HEK293 (cell line): ENCODE results near the gene UGGT2.
A peak's percentile ranks its signal among the peaks of the same experiment; 100 is the strongest.

Experiments used
- CTCF ChIA-PET: fragments of 350-600 bp; formaldehyde crosslinking; extraction: SDS; loops from one replicate; lab custom pipeline; 2021; ENCODE audit warnings: antibody characterized with exemption; lab: Yijun Ruan, JAX
- POLR2A ChIA-PET: fragments of 300-600 bp; formaldehyde crosslinking; extraction: SDS; loops from one replicate; lab custom pipeline; 2020; ENCODE audit warnings: antibody characterized with exemption, inconsistent platforms; lab: Yijun Ruan, JAX
- H3K27ac ChIP-seq: fragments of 200-500 bp; sonication (Bioruptor generic); 2 replicates; pipeline ENCODE4 v1.5.1; 2014; ENCODE audit warnings: low read depth, low read length, control low read depth, inconsistent platforms; ENCODE audit errors: extremely low read depth
- H3K36me3 ChIP-seq, 2 experiments: fragments of 200-500 bp in 1 of 2; sonication (Bioruptor generic) in 1 of 2; 1 replicate in 1 of 2; 2 replicates in 1 of 2; pipeline ENCODE4 v1.5.1; 2014 to 2017; ENCODE audit warnings: inconsistent platforms in 2 of 2, low read length in 2 of 2; ENCODE audit not compliant: control insufficient read depth in 2 of 2, insufficient read depth in 1 of 2
- H3K4me1 ChIP-seq: fragments of 200-500 bp; sonication (Bioruptor generic); 2 replicates; pipeline ENCODE4 v1.5.1; 2014; ENCODE audit warnings: mild to moderate bottlenecking, low read length, inconsistent platforms; ENCODE audit not compliant: control insufficient read depth, insufficient read depth
- H3K4me3 ChIP-seq: 2 replicates; pipeline ENCODE4 v1.5.1; 2011; ENCODE audit warnings: low read depth, mild to moderate bottlenecking, control low read depth, low read length, moderate library complexity
- H3K9me3 ChIP-seq: fragments of 200-500 bp; sonication (Bioruptor generic); 2 replicates; pipeline ENCODE4 v1.5.1; 2014; ENCODE audit warnings: low read depth, low read length, inconsistent platforms; ENCODE audit not compliant: control insufficient read depth, insufficient read depth
- EGR2 ChIP-seq: fragments of 450-650 bp; formaldehyde crosslinking; IDR thresholded peaks from 2 replicates; pipeline ENCODE4 v1.5.1; 2016; ENCODE audit warnings: low read depth, missing biosample characterization, missing genetic modification characterization
- GLIS2 ChIP-seq: fragments of 450-650 bp; formaldehyde crosslinking; IDR thresholded peaks from 2 replicates; pipeline ENCODE4 v1.5.1; 2016; ENCODE audit warnings: missing biosample characterization, missing genetic modification characterization
- KLF10 ChIP-seq: fragments of 450-650 bp; IDR thresholded peaks from 2 replicates; pipeline ENCODE4 v1.5.1; 2018; ENCODE audit warnings: missing biosample characterization, mild to moderate bottlenecking, missing genetic modification characterization
- OVOL3 ChIP-seq: fragments of 450-650 bp; formaldehyde crosslinking; IDR thresholded peaks from 2 replicates; pipeline ENCODE4 v1.5.1; 2016; ENCODE audit warnings: missing biosample characterization, missing genetic modification characterization
- SCRT1 ChIP-seq: fragments of 450-650 bp; formaldehyde crosslinking; IDR thresholded peaks from 2 replicates; pipeline ENCODE4 v1.5.1; 2016; ENCODE audit warnings: missing biosample characterization, missing genetic modification characterization, borderline replicate concordance
- SCRT2 ChIP-seq: fragments of 450-650 bp; formaldehyde crosslinking; IDR thresholded peaks from 2 replicates; pipeline ENCODE4 v1.5.1; 2016; ENCODE audit warnings: missing biosample characterization, missing genetic modification characterization
- TCF7L2 ChIP-seq: IDR thresholded peaks from 2 replicates; pipeline ENCODE4 v1.6.1; 2011; ENCODE audit warnings: low read depth, mild to moderate bottlenecking, inconsistent platforms, low read length, moderate library complexity, borderline replicate concordance
- ZBTB17 ChIP-seq: fragments of 450-650 bp; formaldehyde crosslinking; IDR thresholded peaks from 2 replicates; pipeline ENCODE4 v1.5.1; 2016; ENCODE audit warnings: missing biosample characterization, missing genetic modification characterization
- ZBTB8A ChIP-seq: fragments of 450-650 bp; formaldehyde crosslinking; IDR thresholded peaks from 2 replicates; pipeline ENCODE4 v1.5.1; 2016; ENCODE audit warnings: missing biosample characterization, missing genetic modification characterization
- ZFHX2 ChIP-seq: fragments of 450-650 bp; formaldehyde crosslinking; conservative IDR thresholded peaks from 2 replicates; pipeline ENCODE4 v1.5.1; 2016; ENCODE audit warnings: missing biosample characterization, missing genetic modification characterization
- ZIC2 ChIP-seq: fragments of 450-650 bp; formaldehyde crosslinking; IDR thresholded peaks from 2 replicates; pipeline ENCODE4 v1.5.1; 2016; ENCODE audit warnings: missing biosample characterization, missing genetic modification characterization
- ZNF16 ChIP-seq: fragments of 450-650 bp; formaldehyde crosslinking; IDR thresholded peaks from 2 replicates; pipeline ENCODE4 v1.5.1; 2016; ENCODE audit warnings: low read depth, missing biosample characterization, missing genetic modification characterization
- ZNF223 ChIP-seq: fragments of 450-650 bp; formaldehyde crosslinking; IDR thresholded peaks from 2 replicates; pipeline ENCODE4 v1.5.1; 2016; ENCODE audit warnings: missing biosample characterization, missing genetic modification characterization
- ZNF248 ChIP-seq: fragments of 450-650 bp; formaldehyde crosslinking; IDR thresholded peaks from 2 replicates; pipeline ENCODE4 v1.5.1; 2017; ENCODE audit warnings: missing biosample characterization, missing genetic modification characterization
- ZNF274 ChIP-seq, 2 experiments: fragments of 200-500 bp in 1 of 2; fragments of 450-650 bp in 1 of 2; sonication (Bioruptor generic) in 1 of 2; formaldehyde crosslinking in 1 of 2; IDR thresholded peaks; 2 replicates each; pipeline versions ENCODE4 v1.5.1 to v1.6.1; 2014 to 2016; ENCODE audit warnings: borderline replicate concordance in 1 of 2, inconsistent platforms in 1 of 2, low read length in 1 of 2, missing biosample characterization in 1 of 2, missing genetic modification characterization in 1 of 2
- ZNF292 ChIP-seq: fragments of 450-650 bp; formaldehyde crosslinking; IDR thresholded peaks from 2 replicates; pipeline ENCODE4 v1.5.1; 2016; ENCODE audit warnings: low read depth, missing biosample characterization, missing genetic modification characterization, borderline replicate concordance
- ZNF501 ChIP-seq: fragments of 450-650 bp; formaldehyde crosslinking; IDR thresholded peaks from 2 replicates; pipeline ENCODE4 v1.5.1; 2016; ENCODE audit warnings: missing biosample characterization, missing genetic modification characterization
- ZNF530 ChIP-seq: fragments of 450-650 bp; formaldehyde crosslinking; IDR thresholded peaks from 2 replicates; pipeline ENCODE4 v1.5.1; 2016; ENCODE audit warnings: low read depth, missing biosample characterization, missing genetic modification characterization
- ZNF747 ChIP-seq: fragments of 450-650 bp; formaldehyde crosslinking; IDR thresholded peaks from 2 replicates; pipeline ENCODE4 v1.5.1; 2016; ENCODE audit warnings: missing biosample characterization, missing genetic modification characterization
- ZNF792 ChIP-seq: fragments of 450-650 bp; formaldehyde crosslinking; IDR thresholded peaks from 2 replicates; pipeline ENCODE4 v1.5.1; 2016; ENCODE audit warnings: missing biosample characterization, missing genetic modification characterization
- ZNF830 ChIP-seq: fragments of 450-650 bp; IDR thresholded peaks from 2 replicates; pipeline ENCODE4 v1.5.0; 2018; ENCODE audit warnings: missing biosample characterization, missing genetic modification characterization, low read depth, mild to moderate bottlenecking, moderate library complexity
- TF ChIP-seq, protein P1 (sequence below): sonication (generic); formaldehyde crosslinking; IDR thresholded peaks from 2 replicates; pipeline ENCODE4 v1.8.1; 2022; ENCODE audit warnings: mild to moderate bottlenecking, moderate library complexity, missing genetic modification reagents
- TF ChIP-seq, protein P2 (sequence below): fragments of 450-650 bp; formaldehyde crosslinking; IDR thresholded peaks from 2 replicates; pipeline ENCODE4 v1.5.1; 2016; ENCODE audit warnings: missing biosample characterization, missing genetic modification characterization, low read depth
- TF ChIP-seq, protein P3 (sequence below): fragments of 450-650 bp; formaldehyde crosslinking; IDR thresholded peaks from 2 replicates; pipeline ENCODE4 v1.5.1; 2016; ENCODE audit warnings: missing biosample characterization, missing genetic modification characterization
- TF ChIP-seq, protein P4 (sequence below): fragments of 450-650 bp; formaldehyde crosslinking; IDR thresholded peaks from 2 replicates; pipeline ENCODE4 v1.5.1; 2016; ENCODE audit warnings: missing biosample characterization, missing genetic modification characterization
- TF ChIP-seq, protein P5 (sequence below): fragments of 450-650 bp; formaldehyde crosslinking; IDR thresholded peaks from 2 replicates; pipeline ENCODE4 v1.5.1; 2016; ENCODE audit warnings: missing biosample characterization, missing genetic modification characterization

The UGGT2 gene

DNA sequence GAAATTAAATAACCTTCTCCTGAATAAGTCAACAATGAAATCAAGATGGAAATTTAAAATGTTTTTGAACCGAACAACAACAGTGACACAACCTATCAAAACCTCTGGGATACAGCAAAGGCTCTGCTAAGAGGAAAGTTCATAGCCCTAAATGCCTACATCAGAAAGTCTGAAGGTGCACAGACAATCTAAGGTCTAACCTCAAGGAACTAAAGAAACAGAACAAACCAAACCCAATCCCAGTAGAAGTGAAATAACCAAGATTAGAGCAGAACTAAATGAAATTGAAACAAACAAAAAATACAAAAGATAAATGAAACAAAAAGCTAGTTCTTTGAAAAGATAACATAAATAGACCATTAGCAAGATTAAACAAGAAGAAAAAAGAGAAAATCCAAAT lies 9.0 kb downstream of the UGGT2 start:
- ChIA-PET CTCF (interaction anchor here (0.6 kb wide), 1 partner anchor 640 kb away, joined by 3 read pairs; no protein-coding TSS in a partner anchor), POLR2A (interaction anchor here (1.4 kb wide), 1 partner anchor 9 kb away, joined by 3 read pairs; the partner anchor contains the start of gene UGGT2)
- H3K36me3 ChIP-seq = no peaks in the 10 kb centered on the region
- no peaks in the 10 kb centered on the region for H3K9me3 ChIP-seq
- H3K27ac ChIP-seq = no peak overlapping the region
- TF ChIP-seq ZNF792 = no peak
- TF ChIP-seq, protein P1, sequence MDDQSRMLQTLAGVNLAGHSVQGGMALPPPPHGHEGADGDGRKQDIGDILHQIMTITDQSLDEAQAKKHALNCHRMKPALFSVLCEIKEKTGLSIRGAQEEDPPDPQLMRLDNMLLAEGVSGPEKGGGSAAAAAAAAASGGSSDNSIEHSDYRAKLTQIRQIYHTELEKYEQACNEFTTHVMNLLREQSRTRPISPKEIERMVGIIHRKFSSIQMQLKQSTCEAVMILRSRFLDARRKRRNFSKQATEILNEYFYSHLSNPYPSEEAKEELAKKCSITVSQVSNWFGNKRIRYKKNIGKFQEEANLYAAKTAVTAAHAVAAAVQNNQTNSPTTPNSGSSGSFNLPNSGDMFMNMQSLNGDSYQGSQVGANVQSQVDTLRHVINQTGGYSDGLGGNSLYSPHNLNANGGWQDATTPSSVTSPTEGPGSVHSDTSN (CRISPR knock-in tag) = no peak
- no peaks in the 10 kb centered on the region for H3K4me1 ChIP-seq
- no peak overlapping the region for H3K4me3 ChIP-seq

DNA sequence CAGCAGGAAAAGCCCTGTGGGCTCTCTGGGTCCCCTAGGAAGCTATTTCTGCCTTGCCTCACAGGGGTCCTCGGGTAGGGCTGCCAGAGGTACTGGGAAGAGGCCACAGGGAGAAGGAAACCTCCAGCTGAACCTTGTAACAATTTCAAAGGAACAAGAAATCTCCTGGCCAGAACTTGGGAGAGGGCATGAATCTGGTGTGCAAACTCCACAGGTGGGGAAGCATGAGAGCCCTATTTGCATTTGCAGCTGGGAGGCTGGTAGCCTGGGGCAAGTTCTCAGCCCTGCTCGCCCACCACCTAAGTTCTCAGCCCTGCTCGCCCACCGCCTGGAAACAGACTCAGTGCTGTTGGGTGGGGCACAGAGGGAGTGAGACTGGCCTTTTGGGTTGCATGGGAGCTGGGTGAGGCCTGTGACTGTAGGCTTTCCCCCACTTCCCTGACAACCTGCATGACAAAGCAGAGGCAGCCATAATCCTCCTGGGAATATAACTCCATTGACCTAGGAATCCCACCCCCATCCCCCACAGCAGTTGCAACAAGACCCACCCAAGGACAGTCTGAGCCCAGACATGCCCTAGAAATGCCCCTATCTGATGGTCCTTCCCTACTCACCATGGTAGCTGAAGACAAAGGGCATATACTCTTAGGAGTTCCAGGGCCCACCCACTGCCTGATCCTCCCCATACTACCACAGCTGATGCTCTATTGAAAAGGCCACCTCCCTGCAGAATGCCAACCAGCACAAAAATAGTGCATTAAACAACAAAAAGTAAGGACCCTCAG lies 11.7 kb downstream of the UGGT2 start:
- H3K27ac ChIP-seq = no peak overlapping the region
- ChIA-PET POLR2A (interaction anchor here (1.3 kb wide), 1 partner anchor 11 kb away, joined by 6 read pairs; the partner anchor contains the start of gene UGGT2), CTCF (interaction anchor here (0.6 kb wide), 1 partner anchor 13 kb away, joined by 3 read pairs; no protein-coding TSS in a partner anchor)

DNA sequence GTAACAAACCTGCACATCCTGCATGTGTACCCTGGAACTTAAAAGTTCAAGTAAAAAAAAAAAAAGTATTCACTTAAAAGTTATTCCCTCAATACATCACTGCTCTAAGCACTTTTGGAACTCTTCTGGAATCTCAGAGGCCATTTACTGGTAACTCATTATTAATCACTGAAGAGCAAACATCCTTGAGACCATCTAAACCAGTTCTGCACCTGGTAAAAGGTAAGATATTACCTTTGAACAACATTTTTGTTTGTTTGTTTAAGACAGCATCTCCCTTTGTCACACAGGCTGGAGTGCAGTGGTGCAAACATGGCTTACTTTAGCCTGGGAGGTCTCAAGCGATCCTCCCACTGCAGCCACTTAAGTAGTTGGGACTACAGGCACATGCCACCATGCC lies 16.7 kb downstream of the UGGT2 start:
- ChIA-PET POLR2A (no interaction called here), CTCF (interaction anchor here (0.7 kb wide), 1 partner anchor 11 kb away, joined by 3 read pairs; no protein-coding TSS in a partner anchor)
- no peaks in the 10 kb centered on the region for H3K36me3 ChIP-seq
- H3K4me3 ChIP-seq = no peak overlapping the region
- no peak overlapping the region for H3K27ac ChIP-seq
- H3K9me3 ChIP-seq = no peaks in the 10 kb centered on the region
- H3K4me1 ChIP-seq = no peaks in the 10 kb centered on the region
- TF ChIP-seq ZNF274 (IDR thresholded peaks at IDR 0.05; ENCODE audit: low read length) = no peak
- no peak for TF ChIP-seq ZNF274 (tag by site-specific recombination; IDR thresholded peaks at IDR 0.05; ENCODE audit: borderline replicate concordance)
- no peak for TF ChIP-seq TCF7L2
- TF ChIP-seq ZNF747 (tag by site-specific recombination) = no peak
- no peak for TF ChIP-seq OVOL3 (tag by site-specific recombination)
- TF ChIP-seq, protein P2, sequence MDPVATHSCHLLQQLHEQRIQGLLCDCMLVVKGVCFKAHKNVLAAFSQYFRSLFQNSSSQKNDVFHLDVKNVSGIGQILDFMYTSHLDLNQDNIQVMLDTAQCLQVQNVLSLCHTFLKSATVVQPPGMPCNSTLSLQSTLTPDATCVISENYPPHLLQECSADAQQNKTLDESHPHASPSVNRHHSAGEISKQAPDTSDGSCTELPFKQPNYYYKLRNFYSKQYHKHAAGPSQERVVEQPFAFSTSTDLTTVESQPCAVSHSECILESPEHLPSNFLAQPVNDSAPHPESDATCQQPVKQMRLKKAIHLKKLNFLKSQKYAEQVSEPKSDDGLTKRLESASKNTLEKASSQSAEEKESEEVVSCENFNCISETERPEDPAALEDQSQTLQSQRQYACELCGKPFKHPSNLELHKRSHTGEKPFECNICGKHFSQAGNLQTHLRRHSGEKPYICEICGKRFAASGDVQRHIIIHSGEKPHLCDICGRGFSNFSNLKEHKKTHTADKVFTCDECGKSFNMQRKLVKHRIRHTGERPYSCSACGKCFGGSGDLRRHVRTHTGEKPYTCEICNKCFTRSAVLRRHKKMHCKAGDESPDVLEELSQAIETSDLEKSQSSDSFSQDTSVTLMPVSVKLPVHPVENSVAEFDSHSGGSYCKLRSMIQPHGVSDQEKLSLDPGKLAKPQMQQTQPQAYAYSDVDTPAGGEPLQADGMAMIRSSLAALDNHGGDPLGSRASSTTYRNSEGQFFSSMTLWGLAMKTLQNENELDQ (tag by site-specific recombination) = no peak
- TF ChIP-seq ZNF501 (tag by site-specific recombination) = no peak
- no peak for TF ChIP-seq ZNF830 (tag by site-specific recombination)
- TF ChIP-seq, protein P3, sequence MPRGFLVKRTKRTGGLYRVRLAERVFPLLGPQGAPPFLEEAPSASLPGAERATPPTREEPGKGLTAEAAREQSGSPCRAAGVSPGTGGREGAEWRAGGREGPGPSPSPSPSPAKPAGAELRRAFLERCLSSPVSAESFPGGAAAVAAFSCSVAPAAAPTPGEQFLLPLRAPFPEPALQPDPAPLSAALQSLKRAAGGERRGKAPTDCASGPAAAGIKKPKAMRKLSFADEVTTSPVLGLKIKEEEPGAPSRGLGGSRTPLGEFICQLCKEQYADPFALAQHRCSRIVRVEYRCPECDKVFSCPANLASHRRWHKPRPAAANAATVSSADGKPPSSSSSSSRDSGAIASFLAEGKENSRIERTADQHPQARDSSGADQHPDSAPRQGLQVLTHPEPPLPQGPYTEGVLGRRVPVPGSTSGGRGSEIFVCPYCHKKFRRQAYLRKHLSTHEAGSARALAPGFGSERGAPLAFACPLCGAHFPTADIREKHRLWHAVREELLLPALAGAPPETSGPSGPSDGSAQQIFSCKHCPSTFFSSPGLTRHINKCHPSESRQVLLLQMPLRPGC (tag by site-specific recombination) = no peak
- no peak for TF ChIP-seq ZNF292 (tag by site-specific recombination)
- TF ChIP-seq ZNF223 (tag by site-specific recombination) = no peak
- no peak for TF ChIP-seq ZNF248 (tag by site-specific recombination)
- no peak for TF ChIP-seq ZNF16
- TF ChIP-seq, protein P4, sequence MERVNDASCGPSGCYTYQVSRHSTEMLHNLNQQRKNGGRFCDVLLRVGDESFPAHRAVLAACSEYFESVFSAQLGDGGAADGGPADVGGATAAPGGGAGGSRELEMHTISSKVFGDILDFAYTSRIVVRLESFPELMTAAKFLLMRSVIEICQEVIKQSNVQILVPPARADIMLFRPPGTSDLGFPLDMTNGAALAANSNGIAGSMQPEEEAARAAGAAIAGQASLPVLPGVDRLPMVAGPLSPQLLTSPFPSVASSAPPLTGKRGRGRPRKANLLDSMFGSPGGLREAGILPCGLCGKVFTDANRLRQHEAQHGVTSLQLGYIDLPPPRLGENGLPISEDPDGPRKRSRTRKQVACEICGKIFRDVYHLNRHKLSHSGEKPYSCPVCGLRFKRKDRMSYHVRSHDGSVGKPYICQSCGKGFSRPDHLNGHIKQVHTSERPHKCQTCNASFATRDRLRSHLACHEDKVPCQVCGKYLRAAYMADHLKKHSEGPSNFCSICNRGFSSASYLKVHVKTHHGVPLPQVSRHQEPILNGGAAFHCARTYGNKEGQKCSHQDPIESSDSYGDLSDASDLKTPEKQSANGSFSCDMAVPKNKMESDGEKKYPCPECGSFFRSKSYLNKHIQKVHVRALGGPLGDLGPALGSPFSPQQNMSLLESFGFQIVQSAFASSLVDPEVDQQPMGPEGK (tag by site-specific recombination) = no peak
- no peak for TF ChIP-seq ZNF530 (tag by site-specific recombination)
- no peak for TF ChIP-seq GLIS2
- TF ChIP-seq, protein P5, sequence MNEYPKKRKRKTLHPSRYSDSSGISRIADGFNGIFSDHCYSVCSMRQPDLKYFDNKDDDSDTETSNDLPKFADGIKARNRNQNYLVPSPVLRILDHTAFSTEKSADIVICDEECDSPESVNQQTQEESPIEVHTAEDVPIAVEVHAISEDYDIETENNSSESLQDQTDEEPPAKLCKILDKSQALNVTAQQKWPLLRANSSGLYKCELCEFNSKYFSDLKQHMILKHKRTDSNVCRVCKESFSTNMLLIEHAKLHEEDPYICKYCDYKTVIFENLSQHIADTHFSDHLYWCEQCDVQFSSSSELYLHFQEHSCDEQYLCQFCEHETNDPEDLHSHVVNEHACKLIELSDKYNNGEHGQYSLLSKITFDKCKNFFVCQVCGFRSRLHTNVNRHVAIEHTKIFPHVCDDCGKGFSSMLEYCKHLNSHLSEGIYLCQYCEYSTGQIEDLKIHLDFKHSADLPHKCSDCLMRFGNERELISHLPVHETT (tag by site-specific recombination) = no peak
- TF ChIP-seq, all 188 proteins: peak for 0

More for the DNA sequence above, 11.7 kb downstream of the UGGT2 start:
- Histone ChIP-seq H3K4me1 (no peaks in the 10 kb centered on the region), H3K36me3 (no peaks in the 10 kb centered on the region), H3K9me3 (no peaks in the 10 kb centered on the region), H3K4me3 (no peak overlapping the region)
- TF ChIP-seq ZIC2 (tag by site-specific recombination) = peak; percentile 59
- no peak for TF ChIP-seq KLF10
- TF ChIP-seq SCRT2 (tag by site-specific recombination) = peak; percentile 70
- peak; percentile 45; the same call in 1 of the 2 replicates for TF ChIP-seq ZFHX2 (tag by site-specific recombination)
- TF ChIP-seq ZBTB17 (tag by site-specific recombination) = no peak
- TF ChIP-seq EGR2 (tag by site-specific recombination) = peak; percentile 59
- TF ChIP-seq SCRT1 (tag by site-specific recombination) = 0 out of 2 replicates have a peak, but pooled peaks have one; percentile 28
- 0 out of 2 replicates have a peak, but pooled peaks have one; percentile 23 for TF ChIP-seq ZBTB8A (tag by site-specific recombination)
